GM15510 (cell line): Measurements from ENCODE around the gene STRN.

ENCODE experiments used
- POLR2A ChIP-seq: IDR thresholded peaks from 3 replicates; pipeline ENCODE4 v1.6.1; 2011; ENCODE audit warnings: borderline replicate concordance; ENCODE audit not compliant: insufficient read length; ENCODE audit errors: extremely low read depth

The STRN gene

GRCh38 chr2:36966370-36967235, at the start of gene STRN:
Gene STRN, minus strand, starts transcription at chr2:36966536. Its CDS starts 73 bp downstream, at chr2:36966463.
- peak; percentile 74 for TF ChIP-seq POLR2A

- no peak for TF ChIP-seq POLR2A
These were observed 46.9 kb upstream of the STRN start for GRCh38 chr2:37013315-37013641.

- no peak for TF ChIP-seq POLR2A
These were observed 44.8 kb upstream of the STRN start for GRCh38 chr2:37011130-37011529.

- TF ChIP-seq POLR2A: no peak
These were observed 39.0 kb upstream of the STRN start for GRCh38 chr2:37005118-37005868.

GRCh38 chr2:37000988-37001556, 34.7 kb upstream of the STRN start:
- TF ChIP-seq POLR2A: no peak

GRCh38 chr2:37000318-37000717, 34.0 kb upstream of the STRN start:
- TF ChIP-seq POLR2A: no peak

GRCh38 chr2:36993841-36994620, 27.7 kb upstream of the STRN start:
- no peak for TF ChIP-seq POLR2A

- TF ChIP-seq POLR2A: no peak
These were observed 21.7 kb upstream of the STRN start for GRCh38 chr2:36988008-36988407.

- no peak for TF ChIP-seq POLR2A
These were observed 16.1 kb upstream of the STRN start for GRCh38 chr2:36982467-36982866.

- no peak for TF ChIP-seq POLR2A
These were observed 15.6 kb upstream of the STRN start for GRCh38 chr2:36981911-36982310.

- no peak for TF ChIP-seq POLR2A
These were observed 9.7 kb upstream of the STRN start for GRCh38 chr2:36976065-36976464.

- no peak for TF ChIP-seq POLR2A
These were observed 9.0 kb upstream of the STRN start for GRCh38 chr2:36975306-36975705.

- TF ChIP-seq POLR2A: no peak
These were observed 7.0 kb upstream of the STRN start for GRCh38 chr2:36973320-36973719.

- no peak for TF ChIP-seq POLR2A
These were observed 5.7 kb upstream of the STRN start for GRCh38 chr2:36971990-36972389.

- TF ChIP-seq POLR2A: no peak
These were observed 1.0 kb upstream of the STRN start for GRCh38 chr2:36967236-36967876.

GRCh38 chr2:36965751-36966369, 476 bp downstream of the STRN start:
- no peak for TF ChIP-seq POLR2A
